OCI-LY3 (cell line): Measurements from ENCODE around the gene PBRM1.
"Not testable (repeated sequence)": the region's sequence is repeated elsewhere in the genome, so short reads cannot be mapped to it uniquely, and the experiment has no call there.

Source experiments
- H2AFZ ChIP-seq: fragments of 200-600, 300-600 bp; shearing (Covaris generic); 2 replicates; pipeline ENCODE4 v1.6.0; 2014; ENCODE audit warnings: antibody characterized with exemption, low read depth, low read length
- H3K27ac ChIP-seq: fragments of 200-600, 300-600 bp; sonication (generic); 2 replicates; pipeline ENCODE4 v1.5.1; 2014; ENCODE audit warnings: mild to moderate bottlenecking, low read length, moderate library complexity, mixed read lengths
- H3K27me3 ChIP-seq: fragments of 200-600, 300-600 bp; sonication (generic); 2 replicates; pipeline ENCODE4 v1.6.1; 2014; ENCODE audit warnings: low read depth, low read length, mixed read lengths
- H3K36me3 ChIP-seq: fragments of 200-600, 300-600 bp; sonication (generic); replicated peaks from 2 replicates; pipeline ENCODE3; 2014; ENCODE audit warnings: low read depth, low read length, mixed read lengths
- H3K4me1 ChIP-seq: fragments of 300-600, 200-600 bp; sonication (generic); 2 replicates; pipeline ENCODE4 v1.6.1; 2014; ENCODE audit warnings: low read length, mixed read lengths
- H3K4me2 ChIP-seq: fragments of 200-600, 300-600 bp; sonication (generic); 2 replicates; pipeline ENCODE4 v1.6.1; 2014; ENCODE audit warnings: low read length, mixed read lengths
- H3K4me3 ChIP-seq: fragments of 300-600, 200-600 bp; sonication (generic); 2 replicates; pipeline ENCODE4 v1.5.1; 2014; ENCODE audit warnings: antibody characterized with exemption, mild to moderate bottlenecking, low read length, moderate library complexity
- H3K79me2 ChIP-seq: fragments of 300-600, 200-600 bp; shearing (Covaris generic); 2 replicates; pipeline ENCODE4 v1.6.1; 2014; ENCODE audit warnings: mild to moderate bottlenecking, low read length, mixed read lengths
- H3K9ac ChIP-seq: fragments of 300-600, 200-600 bp; shearing (Covaris generic); 2 replicates; pipeline ENCODE4 v1.6.0; 2014; ENCODE audit warnings: mild to moderate bottlenecking, low read length, moderate library complexity
- H3K9me3 ChIP-seq: fragments of 200-600, 300-600 bp; shearing (Covaris generic); 2 replicates; pipeline ENCODE4 v1.6.1; 2014; ENCODE audit warnings: low read length, mixed read lengths; ENCODE audit not compliant: insufficient read depth
- H4K20me1 ChIP-seq: fragments of 200-600, 300-600 bp; sonication (generic); 2 replicates; pipeline ENCODE4 v1.6.1; 2016; ENCODE audit warnings: low read length, mixed read lengths; ENCODE audit not compliant: insufficient read depth
- EZH2phosphoT487 ChIP-seq: fragments of 200-600 bp; shearing (Covaris generic); IDR thresholded peaks from 2 replicates; pipeline ENCODE4 v1.6.1; 2018; ENCODE audit warnings: antibody characterized with exemption, mixed run types, low read depth
- TF ChIP-seq, protein P1 (sequence below): fragments of 200-600, 300-600 bp; sonication (generic); IDR thresholded peaks from 2 replicates; pipeline ENCODE4 v1.5.1; 2014; ENCODE audit warnings: antibody characterized with exemption, low read length, low read depth

PBRM1 gene

DNA sequence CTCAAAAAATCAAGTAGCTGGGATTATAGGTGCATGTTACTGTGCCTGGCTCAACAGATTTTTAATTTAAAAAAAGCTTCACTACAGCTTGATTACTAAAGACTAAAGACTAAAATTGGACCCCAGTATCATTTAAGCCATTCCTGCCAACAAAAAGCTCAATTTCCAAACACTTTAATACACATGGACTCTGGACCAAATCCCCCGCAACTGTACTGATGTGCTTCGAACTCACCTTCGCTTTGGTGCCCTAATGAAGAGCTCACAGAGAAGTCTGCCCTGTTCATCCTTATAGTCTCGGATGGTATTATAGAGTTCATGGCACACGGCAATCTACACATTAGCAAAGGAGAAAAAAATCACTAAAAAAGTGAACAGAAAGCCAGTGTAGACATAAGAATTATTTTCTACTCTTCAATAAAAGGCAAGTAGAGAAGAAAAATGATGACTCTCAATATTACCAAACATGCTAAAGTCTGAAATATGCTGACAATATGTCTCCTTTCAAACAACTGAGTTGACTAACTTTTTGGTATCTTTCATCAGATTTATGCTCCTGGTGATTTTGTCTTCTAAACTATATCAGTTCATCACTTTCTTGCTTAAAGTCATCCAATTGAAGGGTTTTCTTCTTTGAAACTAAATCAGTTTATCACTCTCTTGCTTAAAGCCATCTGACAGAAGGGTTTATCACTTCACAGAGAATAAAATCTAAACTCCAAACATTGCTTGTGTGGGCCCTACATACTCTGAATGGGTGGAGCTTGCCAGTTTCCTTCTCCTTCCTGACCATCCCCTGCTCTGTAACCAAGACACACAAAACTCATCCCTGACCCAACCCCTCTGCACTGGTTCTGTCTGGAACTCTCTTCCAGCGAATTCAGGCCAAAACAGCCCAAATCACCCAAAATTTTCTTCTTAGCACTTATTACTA is 7.2 kb downstream of the PBRM1 start:
- Histone ChIP-seq H3K9me3 (no peaks in the 10 kb centered on the region), H3K4me1 (peaks cover 22% of the 10 kb centered on the region), H3K79me2 (peaks cover 42% of the 10 kb centered on the region), H3K9ac (no peak overlapping the region), H3K27ac (no peak overlapping the region), H2AFZ (no peak overlapping the region), H3K4me3 (no peak overlapping the region), H4K20me1 (no peaks in the 10 kb centered on the region), H3K27me3 (no peaks in the 10 kb centered on the region), H3K36me3 (peaks cover 38% of the 10 kb centered on the region), H3K4me2 (no peak overlapping the region)
- TF ChIP-seq EZH2phosphoT487, result no peak
- TF ChIP-seq, protein P1, sequence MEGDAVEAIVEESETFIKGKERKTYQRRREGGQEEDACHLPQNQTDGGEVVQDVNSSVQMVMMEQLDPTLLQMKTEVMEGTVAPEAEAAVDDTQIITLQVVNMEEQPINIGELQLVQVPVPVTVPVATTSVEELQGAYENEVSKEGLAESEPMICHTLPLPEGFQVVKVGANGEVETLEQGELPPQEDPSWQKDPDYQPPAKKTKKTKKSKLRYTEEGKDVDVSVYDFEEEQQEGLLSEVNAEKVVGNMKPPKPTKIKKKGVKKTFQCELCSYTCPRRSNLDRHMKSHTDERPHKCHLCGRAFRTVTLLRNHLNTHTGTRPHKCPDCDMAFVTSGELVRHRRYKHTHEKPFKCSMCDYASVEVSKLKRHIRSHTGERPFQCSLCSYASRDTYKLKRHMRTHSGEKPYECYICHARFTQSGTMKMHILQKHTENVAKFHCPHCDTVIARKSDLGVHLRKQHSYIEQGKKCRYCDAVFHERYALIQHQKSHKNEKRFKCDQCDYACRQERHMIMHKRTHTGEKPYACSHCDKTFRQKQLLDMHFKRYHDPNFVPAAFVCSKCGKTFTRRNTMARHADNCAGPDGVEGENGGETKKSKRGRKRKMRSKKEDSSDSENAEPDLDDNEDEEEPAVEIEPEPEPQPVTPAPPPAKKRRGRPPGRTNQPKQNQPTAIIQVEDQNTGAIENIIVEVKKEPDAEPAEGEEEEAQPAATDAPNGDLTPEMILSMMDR, result no peak

DNA sequence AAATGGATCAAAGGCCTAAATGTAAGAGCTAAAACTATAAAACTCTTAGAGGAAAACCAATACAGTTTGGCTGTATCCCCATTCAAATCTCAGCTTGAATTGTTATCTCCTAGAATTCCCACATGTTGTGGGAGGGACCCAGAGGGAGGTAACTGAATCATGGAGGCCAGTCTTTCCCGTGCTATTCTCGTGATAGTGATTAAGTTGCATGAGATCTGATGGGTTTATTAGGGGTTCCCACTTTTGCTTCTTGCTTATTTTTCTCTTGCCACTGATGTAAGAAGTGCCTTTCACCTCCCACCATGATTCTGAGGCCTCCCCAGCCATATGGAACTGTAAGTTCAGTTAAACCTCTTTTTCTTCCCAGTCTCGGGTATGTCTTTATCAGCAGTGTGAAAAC is 9.5 kb downstream of the PBRM1 start:
- H2AFZ ChIP-seq, result not testable (repeated sequence)

DNA sequence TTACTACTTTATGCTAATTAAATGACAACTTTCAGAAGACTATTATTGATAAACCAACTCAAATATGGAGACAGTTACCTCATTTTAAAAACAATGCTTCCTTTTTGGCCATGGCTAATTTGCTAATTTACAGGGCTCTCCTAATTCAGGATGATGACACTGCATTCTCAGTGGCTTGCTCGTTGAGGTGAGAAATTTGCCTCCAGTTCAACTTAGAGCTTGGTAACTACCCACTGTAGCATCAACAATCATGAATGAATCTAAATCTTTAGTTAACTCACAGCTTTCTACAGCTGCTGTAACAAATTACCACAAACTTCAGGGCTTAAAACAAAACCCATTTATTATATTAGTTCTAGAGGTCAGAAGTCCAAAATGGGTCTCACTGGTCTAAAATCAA is 14.0 kb downstream of the PBRM1 start:
- no peak overlapping the region for H3K27ac ChIP-seq
- peaks cover 16% of the 10 kb centered on the region for H3K79me2 ChIP-seq
- no peak for TF ChIP-seq EZH2phosphoT487
- TF ChIP-seq, protein P1, result no peak
- no peaks in the 10 kb centered on the region for H3K9me3 ChIP-seq
- H3K4me3 ChIP-seq, result no peak overlapping the region
- H3K27me3 ChIP-seq, result no peaks in the 10 kb centered on the region
- peaks cover 40% of the 10 kb centered on the region for H3K36me3 ChIP-seq
- no peak overlapping the region for H3K9ac ChIP-seq
- no peaks in the 10 kb centered on the region for H4K20me1 ChIP-seq
- peaks cover 4% of the 10 kb centered on the region; the same call in 1 of the 2 replicates for H3K4me1 ChIP-seq
- H3K4me2 ChIP-seq, result no peak overlapping the region
- H2AFZ ChIP-seq, result no peak overlapping the region

More for the DNA sequence above, 9.5 kb downstream of the PBRM1 start:
- H3K4me2 ChIP-seq, H3K27me3 ChIP-seq, H4K20me1 ChIP-seq, H3K9ac ChIP-seq, H3K4me3 ChIP-seq, H3K4me1 ChIP-seq, H3K27ac ChIP-seq, H3K9me3 ChIP-seq: not testable (repeated sequence)
- Histone ChIP-seq H3K36me3 (peaks cover 46% of the 10 kb centered on the region), H3K79me2 (peaks cover 19% of the 10 kb centered on the region)

DNA sequence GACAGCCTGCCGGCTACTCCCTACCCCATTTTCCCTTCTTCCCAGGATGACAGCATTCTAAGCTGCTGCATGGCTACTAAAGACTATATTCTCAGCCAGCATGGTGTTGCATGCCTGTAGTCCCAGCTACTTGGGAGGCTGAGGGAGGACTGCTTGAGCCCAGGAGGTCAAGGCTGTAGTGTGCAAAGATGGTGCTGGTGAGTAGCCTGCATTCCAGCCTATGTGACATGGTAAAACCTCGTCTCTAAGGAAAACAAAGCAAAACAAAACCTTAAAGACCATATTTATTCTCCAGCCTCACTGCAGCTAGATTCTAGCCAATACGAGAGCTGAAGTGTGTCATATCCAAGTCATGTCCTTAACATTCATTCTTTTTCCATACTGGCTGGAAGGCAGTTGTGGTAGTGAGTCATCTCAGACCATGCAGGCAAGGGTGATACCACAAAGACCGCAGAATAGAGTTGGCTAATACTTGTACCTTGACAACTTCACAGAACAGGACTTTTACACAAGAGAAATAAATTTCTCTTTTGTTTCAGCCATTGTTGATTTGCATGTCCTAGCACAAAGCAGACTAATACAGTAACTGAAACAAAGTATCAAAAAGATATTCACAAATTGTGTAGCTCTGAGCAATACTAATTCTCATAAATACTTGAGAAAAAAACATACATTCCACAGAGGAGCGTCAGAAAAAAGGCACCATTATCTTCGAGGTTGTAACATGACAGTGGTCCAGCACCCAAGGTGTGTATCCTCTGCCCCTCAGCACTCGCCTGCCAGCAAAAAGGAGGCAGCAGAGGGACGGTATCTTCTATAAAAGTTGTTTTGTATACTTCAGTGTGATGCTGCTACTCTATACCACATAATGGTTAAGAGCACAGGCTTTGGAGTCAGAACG is 14.8 kb downstream of the PBRM1 start:
- H3K4me1 ChIP-seq, result peaks cover 4% of the 10 kb centered on the region; the same call in 1 of the 2 replicates
- H4K20me1 ChIP-seq, result no peaks in the 10 kb centered on the region
- TF ChIP-seq, protein P1, result no peak
- no peak for TF ChIP-seq EZH2phosphoT487
- no peaks in the 10 kb centered on the region for H3K27me3 ChIP-seq
- peaks cover 16% of the 10 kb centered on the region for H3K79me2 ChIP-seq
- H3K4me3 ChIP-seq, result no peak overlapping the region
- no peak overlapping the region for H3K9ac ChIP-seq
- no peak overlapping the region for H3K4me2 ChIP-seq
- H3K27ac ChIP-seq, result no peak overlapping the region
- H3K36me3 ChIP-seq, result peaks cover 40% of the 10 kb centered on the region
- H2AFZ ChIP-seq, result no peak overlapping the region
- H3K9me3 ChIP-seq, result no peaks in the 10 kb centered on the region
